Transverse colon (tissue), 4 donors: Measurements from ENCODE around the gene IL4.

Source experiments
- CTCF ChIP-seq, 5 experiments: fragments of 200-600 bp in 3 of 5; fragments of 450-650 bp in 2 of 5; sonication (generic) in 3 of 5; IDR thresholded peaks; 1 replicate in 2 of 5; 2 replicates in 3 of 5; pipeline ENCODE4 v1.5.1; 2016 to 2017; ENCODE audit warnings: antibody characterized with exemption in 5 of 5, inconsistent platforms in 3 of 5, mild to moderate bottlenecking in 2 of 5, moderate library complexity in 1 of 5
- EP300 ChIP-seq: sonication (generic); formaldehyde crosslinking; IDR thresholded peaks from one replicate; pipeline ENCODE4 v1.6.1; 2017; ENCODE audit warnings: antibody characterized with exemption, low read depth
- POLR2A ChIP-seq: fragments of 450-650 bp; IDR thresholded peaks from one replicate; pipeline ENCODE4 v1.6.1; 2016; ENCODE audit warnings: antibody characterized with exemption, mild to moderate bottlenecking, moderate library complexity
- POLR2AphosphoS5 ChIP-seq, 3 donors: sonication (generic); formaldehyde crosslinking; IDR thresholded peaks; one replicate each; pipeline ENCODE4 v1.6.1; 2016; ENCODE audit warnings: antibody characterized with exemption in 3 of 3

- no peak for TF ChIP-seq CTCF (IDR thresholded peaks at IDR 0.05)
- no peak for TF ChIP-seq POLR2AphosphoS5 (IDR thresholded peaks at IDR 0.05)
- no peak for TF ChIP-seq POLR2A
- TF ChIP-seq EP300, result no peak
These were observed 44.4 kb upstream of the IL4 start for GRCh38 chr5:132629230-132629944.
